PC-3 (cell line): Measurements from ENCODE around the gene NDUFA11. TPM values are rescaled to one million over a fixed set of nuclear protein-coding genes. Genes with fewer than 3 reads are reported as not detected.

ENCODE experiments used
- ATAC-seq: fragments of 200-7000 bp; cut with Tn5 transposase; 2 replicates; pipeline ENCODE4 v1.9.1; 2020; ENCODE audit warnings: mild to moderate bottlenecking, moderate library complexity
- BruUV-seq: library from RNA; stranded (reverse); fragments of 400-500 nt; replicated peaks from 2 replicates; lab custom pipeline; 2021; lab: Mats Ljungman, UMichigan
- CTCF ChIA-PET: fragments of 300-600 bp; sonication (Branson Sonifier 250); formaldehyde crosslinking; loops from one replicate; lab custom pipeline; 2022; ENCODE audit warnings: antibody characterized with exemption; lab: Charles Lee
- POLR2A ChIA-PET: fragments of 300-600 bp; sonication (Branson Sonifier 250); formaldehyde crosslinking; loops from one replicate; lab custom pipeline; 2022; ENCODE audit warnings: antibody characterized with exemption; ENCODE audit not compliant: unreplicated experiment; lab: Charles Lee
- DNase-seq: peaks from one replicate; pipeline ENCODE4 v3.0.0-alpha.2; 2015
- H2AFZ ChIP-seq: fragments of 300-600 bp; sonication (generic); 2 replicates; pipeline ENCODE4 v1.6.0; 2016; ENCODE audit warnings: antibody characterized with exemption, low read length
- H3F3A ChIP-seq: fragments of 300-600 bp; sonication (generic); one replicate; pipeline ENCODE4 v1.6.0; 2017; ENCODE audit warnings: antibody characterized with exemption, low read length, control low read depth, mild to moderate bottlenecking; ENCODE audit not compliant: unreplicated experiment
- H3K27ac ChIP-seq: fragments of 300-600 bp; sonication (generic); 2 replicates; pipeline ENCODE4 v1.5.1; 2016; ENCODE audit warnings: mild to moderate bottlenecking, low read length
- H3K27me3 ChIP-seq: fragments of 300-600 bp; sonication (generic); 2 replicates; pipeline ENCODE4 v1.6.1; 2016; ENCODE audit warnings: low read length, mixed read lengths
- H3K36me3 ChIP-seq: fragments of 300-600 bp; sonication (generic); 2 replicates; pipeline ENCODE4 v1.6.1; 2016; ENCODE audit warnings: low read depth, mixed run types, low read length, mixed read lengths
- H3K4me1 ChIP-seq: fragments of 300-600 bp; sonication (generic); 2 replicates; pipeline ENCODE4 v1.5.1; 2016; ENCODE audit warnings: low read length; ENCODE audit not compliant: insufficient read depth
- H3K4me2 ChIP-seq: fragments of 300-600 bp; sonication (generic); 2 replicates; pipeline ENCODE4 v1.6.0; 2016; ENCODE audit warnings: low read length
- H3K4me3 ChIP-seq: fragments of 300-600 bp; sonication (generic); 2 replicates; pipeline ENCODE4 v1.5.1; 2016; ENCODE audit warnings: mild to moderate bottlenecking, low read length, mixed read lengths
- H3K79me2 ChIP-seq: fragments of 300-600 bp; sonication (generic); 2 replicates; pipeline ENCODE4 v1.6.1; 2017; ENCODE audit warnings: low read length, mixed read lengths
- H3K9ac ChIP-seq: fragments of 300-600 bp; sonication (generic); 2 replicates; pipeline ENCODE4 v1.6.0; 2016; ENCODE audit warnings: mild to moderate bottlenecking, low read length
- H3K9me2 ChIP-seq: fragments of 300-600 bp; sonication (generic); replicated peaks from 2 replicates; pipeline ENCODE4 v1.6.1; 2016; ENCODE audit warnings: mixed run types, low read length, mixed read lengths
- H3K9me3 ChIP-seq: fragments of 300-600 bp; sonication (generic); 2 replicates; pipeline ENCODE4 v1.6.1; 2016; ENCODE audit warnings: low read length, mixed read lengths
- H4K20me1 ChIP-seq: fragments of 300-600 bp; sonication (generic); 2 replicates; pipeline ENCODE4 v1.6.1; 2016; ENCODE audit warnings: low read length, mixed read lengths
- CTCF ChIP-seq: fragments of 300-600 bp; sonication (generic); conservative IDR thresholded peaks from 2 replicates; pipeline ENCODE4 v1.5.1; 2017; ENCODE audit warnings: antibody characterized with exemption, low read depth, mild to moderate bottlenecking, low read length
- EZH2 ChIP-seq: fragments of 300-600 bp; sonication (generic); IDR thresholded peaks from one replicate; pipeline ENCODE4 v1.6.1; 2017; ENCODE audit warnings: antibody characterized with exemption, mild to moderate bottlenecking, low read length; ENCODE audit not compliant: unreplicated experiment
- EZH2phosphoT487 ChIP-seq: fragments of 300-600 bp; sonication (generic); IDR thresholded peaks from 2 replicates; pipeline ENCODE4 v1.6.1; 2018; ENCODE audit warnings: mild to moderate bottlenecking, antibody characterized with exemption, low read length, borderline replicate concordance
- intact Hi-C: fragments of 100-400 bp; cut with micrococcal nuclease; formaldehyde crosslinking; loops from 2 replicates; pipeline ENCODE4 v1.9.0; 2023
- total RNA-seq: library from RNA; depleted of rRNA; stranded (reverse); fragments of >200 nt; gene quantifications from 2 replicates; pipeline ENCODE4 v1.2.3, GENCODE V29; 2014

Gene NDUFA11
- total RNA-seq, 1 experiment from 2014 or later = 669 TPM

DNA sequence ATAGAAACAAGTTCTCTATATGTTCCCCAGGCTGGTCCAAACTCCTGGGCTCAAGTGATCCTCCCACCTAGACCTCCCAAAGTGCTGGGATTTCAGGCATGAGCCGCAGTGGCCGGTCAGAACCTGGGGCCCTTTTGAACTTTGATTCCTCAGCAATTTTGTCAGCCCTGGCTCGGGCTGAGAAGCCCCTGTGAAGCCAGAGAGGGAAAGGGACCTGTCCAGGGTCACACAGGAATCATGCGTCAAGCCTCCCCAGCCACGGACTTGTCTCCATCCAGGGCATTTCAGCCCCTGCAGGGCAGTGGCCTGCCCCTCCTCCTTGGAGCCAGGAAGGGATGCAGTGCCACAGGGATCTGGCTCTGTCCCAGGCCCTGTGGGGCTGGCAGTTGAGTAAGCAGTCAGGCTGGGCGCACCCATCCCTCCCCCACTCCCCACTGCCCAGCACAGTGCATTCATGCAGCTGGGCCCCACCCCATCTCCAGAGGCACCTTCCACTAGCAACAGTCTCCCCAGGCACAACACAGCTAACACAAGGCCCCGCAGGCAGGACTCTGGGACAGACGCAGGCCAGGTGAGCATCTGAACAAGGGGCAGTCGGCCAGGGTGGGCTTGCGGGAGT lies 10.3 kb upstream of the NDUFA11 start, which contains the start of gene CAPS:
Gene CAPS, plus strand, starts transcription at position 516 of the 619 bp plus-strand sequence. CDS start 153 bp downstream, outside the sequence.
- peak within 1 kb of the TSS; percentile 87 for H3K4me2 ChIP-seq
- peak; percentile 96 for ATAC-seq
- BruUV-seq = no TSS peak
- intact Hi-C loops = loop anchor here (1.0 to 2.0 kb wide), 2 partner anchors 10 to 49 kb away; partner anchors contain the start of gene VMAC
- H3K9me3 ChIP-seq = no peaks in the 10 kb centered on the region
- H3K9ac ChIP-seq = peak within 1 kb of the TSS; percentile 69
- H3K9me2 ChIP-seq = no peaks in the 10 kb centered on the region
- H2AFZ ChIP-seq = peak within 1 kb of the TSS; percentile 51
- no peak for TF ChIP-seq EZH2
- no peak for TF ChIP-seq CTCF
- TF ChIP-seq EZH2phosphoT487 = no peak
- 0 out of 2 replicates have a peak, but pooled peaks cover 5% of the 10 kb centered on the region for H3K79me2 ChIP-seq
- CTCF ChIA-PET = interaction anchor here (1.1 kb wide), 1 partner anchor 110 kb away, joined by 4 read pairs; no protein-coding TSS in a partner anchor
- peak within 1 kb of the TSS; percentile 84 for H3K27ac ChIP-seq
- H3K4me3 ChIP-seq = peak within 1 kb of the TSS; percentile 58
- peaks cover 28% of the 10 kb centered on the region for H3K4me1 ChIP-seq
- peak; percentile 97 for DNase-seq
- H3K27me3 ChIP-seq = no peaks in the 10 kb centered on the region
- no peaks in the 10 kb centered on the region for H3F3A ChIP-seq
- peaks cover 24% of the 10 kb centered on the region for H3K36me3 ChIP-seq
- POLR2A ChIA-PET = interaction anchor here (0.6 to 1.2 kb wide), 3 partner anchors 10 to 87 kb away, joined by 3 to 5 read pairs (median 4); partner anchors contain the start of genes FUT3 and VMAC
- H4K20me1 ChIP-seq = no peaks in the 10 kb centered on the region

DNA sequence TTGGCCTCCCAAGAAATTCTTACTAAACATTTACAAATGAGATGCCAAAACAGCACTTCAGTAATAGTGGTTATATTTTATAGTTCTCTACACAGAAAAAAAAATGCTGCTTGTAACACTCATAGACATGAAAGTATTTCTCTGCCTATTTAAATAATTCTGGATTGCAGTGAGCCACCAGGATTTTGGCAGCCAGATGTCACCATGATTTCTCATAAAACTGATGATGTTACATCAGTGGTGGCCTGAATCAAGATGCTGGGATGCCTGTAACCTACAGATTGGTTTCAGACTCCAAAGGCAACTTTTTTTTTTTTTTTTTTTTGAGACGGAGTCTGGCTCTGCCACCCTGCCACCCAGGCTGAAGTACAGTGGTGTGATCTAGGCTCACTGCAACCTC lies 7.8 kb upstream of the NDUFA11 start:
- Histone ChIP-seq H3K9me3 (no peaks in the 10 kb centered on the region), H3K9me2 (no peaks in the 10 kb centered on the region), H4K20me1 (no peaks in the 10 kb centered on the region), H3K27ac (no peak overlapping the region), H3K4me2 (no peak overlapping the region), H3K4me3 (no peak overlapping the region), H3K36me3 (peaks cover 9% of the 10 kb centered on the region), H3K9ac (no peak overlapping the region), H3K79me2 (0 out of 2 replicates have a peak, but pooled peaks cover 7% of the 10 kb centered on the region), H3F3A (no peaks in the 10 kb centered on the region), H2AFZ (no peak overlapping the region), H3K4me1 (peaks cover 28% of the 10 kb centered on the region), H3K27me3 (no peaks in the 10 kb centered on the region)
- BruUV-seq = no TSS peak
- TF ChIP-seq EZH2 = no peak
- no peak for TF ChIP-seq CTCF
- no peak for TF ChIP-seq EZH2phosphoT487
- ChIA-PET CTCF (no interaction called here), POLR2A (no interaction called here)
- DNase-seq (no peak), ATAC-seq (no peak)
- intact Hi-C loops = no loop called here

DNA sequence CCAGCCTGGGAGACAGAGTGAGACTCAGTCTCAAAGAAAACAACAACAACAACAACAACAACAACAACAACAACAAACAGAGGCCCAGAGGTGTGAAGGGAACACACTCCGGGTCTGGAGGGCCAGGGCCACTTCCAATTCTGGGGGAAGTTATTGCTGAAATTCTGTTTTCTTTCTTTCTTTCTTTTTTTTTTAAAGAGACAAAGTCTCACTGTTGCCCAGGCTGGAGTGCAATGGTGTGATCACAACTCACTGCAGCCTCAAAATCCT lies 7.0 kb upstream of the NDUFA11 start:
- H3K9me3 ChIP-seq = no peaks in the 10 kb centered on the region
- H3K36me3 ChIP-seq = peaks cover 3% of the 10 kb centered on the region
- no peak overlapping the region for H3K4me3 ChIP-seq
- no peak overlapping the region for H2AFZ ChIP-seq
- intact Hi-C loops = no loop called here
- no peaks in the 10 kb centered on the region for H3K9me2 ChIP-seq
- peaks cover 23% of the 10 kb centered on the region for H3K4me1 ChIP-seq
- no peak overlapping the region for H3K27ac ChIP-seq
- H4K20me1 ChIP-seq = no peaks in the 10 kb centered on the region
- POLR2A ChIA-PET = no interaction called here
- no peak overlapping the region for H3K4me2 ChIP-seq
- DNase-seq = no peak
- no peaks in the 10 kb centered on the region for H3K27me3 ChIP-seq
- ATAC-seq = no peak
- CTCF ChIA-PET = no interaction called here
- no TSS peak for BruUV-seq
- no peak for TF ChIP-seq EZH2
- no peak for TF ChIP-seq EZH2phosphoT487
- TF ChIP-seq CTCF = no peak
- H3K79me2 ChIP-seq = 0 out of 2 replicates have a peak, but pooled peaks cover 8% of the 10 kb centered on the region
- no peak overlapping the region for H3K9ac ChIP-seq
- no peaks in the 10 kb centered on the region for H3F3A ChIP-seq
